PC-9 (cell line): ENCODE measurements around the gene NECAB2. TPM values are rescaled to one million over a fixed set of nuclear protein-coding genes. Genes with fewer than 3 reads are reported as not detected.

Experiments used
- BruUV-seq: library from RNA; stranded (reverse); fragments of 400-500 nt; replicated peaks from 2 replicates; lab custom pipeline; 2021; lab: Mats Ljungman, UMichigan
- CTCF ChIA-PET: fragments of 300-600 bp; sonication (Branson Sonifier 250); formaldehyde crosslinking; loops from one replicate; lab custom pipeline; 2022; ENCODE audit warnings: antibody characterized with exemption; lab: Charles Lee
- POLR2A ChIA-PET: fragments of 300-600 bp; sonication (Branson Sonifier 250); formaldehyde crosslinking; loops from one replicate; lab custom pipeline; 2022; ENCODE audit warnings: antibody characterized with exemption; ENCODE audit not compliant: unreplicated experiment; lab: Charles Lee
- DNase-seq, 2 experiments: peaks; one replicate each; pipeline versions ENCODE4 v3.0.0 to v3.0.0-alpha.2; 2015 to 2022; ENCODE audit warnings: mixed read lengths in 1 of 2
- H2AFZ ChIP-seq: fragments of 200-600 bp; sonication (generic); 2 replicates; pipeline ENCODE4 v1.8.1; 2017; ENCODE audit warnings: antibody characterized with exemption
- H3F3A ChIP-seq: fragments of 200-600 bp; sonication (generic); 2 replicates; pipeline ENCODE4 v1.8.1; 2017; ENCODE audit warnings: antibody characterized with exemption, mild to moderate bottlenecking, low read depth; ENCODE audit not compliant: insufficient read depth
- H3K27ac ChIP-seq: fragments of 200-600 bp; sonication (generic); 2 replicates; pipeline ENCODE4 v1.6.1; 2016; ENCODE audit warnings: mixed run types
- H3K27me3 ChIP-seq: fragments of 200-600 bp; sonication (generic); 2 replicates; pipeline ENCODE4 v1.6.1; 2016; ENCODE audit warnings: low read depth, mixed run types; ENCODE audit not compliant: insufficient read depth
- H3K36me3 ChIP-seq: fragments of 200-600 bp; sonication (generic); 2 replicates; pipeline ENCODE4 v1.6.1; 2016; ENCODE audit warnings: low read depth, mixed run types
- H3K4me1 ChIP-seq: fragments of 200-600 bp; sonication (generic); replicated peaks from 2 replicates; pipeline ENCODE4 v1.6.1; 2016; ENCODE audit warnings: mixed run types; ENCODE audit not compliant: insufficient read depth
- H3K4me2 ChIP-seq: fragments of 200-600 bp; sonication (generic); 2 replicates; pipeline ENCODE4 v1.6.1; 2017; ENCODE audit warnings: mixed run types
- H3K4me3 ChIP-seq: fragments of 200-600 bp; sonication (generic); 2 replicates; pipeline ENCODE4 v1.6.1; 2016; ENCODE audit warnings: mixed run types
- H3K79me2 ChIP-seq: fragments of 200-600 bp; sonication (generic); 2 replicates; pipeline ENCODE4 v1.6.1; 2017; ENCODE audit warnings: low read depth, mixed run types
- H3K9me2 ChIP-seq: fragments of 200-600 bp; sonication (generic); 2 replicates; pipeline ENCODE4 v1.8.1; 2017; ENCODE audit warnings: mild to moderate bottlenecking; ENCODE audit not compliant: insufficient read depth
- H3K9me3 ChIP-seq: fragments of 200-600 bp; sonication (generic); 2 replicates; pipeline ENCODE4 v1.8.1; 2016; ENCODE audit warnings: low read depth; ENCODE audit not compliant: insufficient read depth
- H4K20me1 ChIP-seq: fragments of 200-600 bp; sonication (generic); 2 replicates; pipeline ENCODE4 v1.8.1; 2017; ENCODE audit not compliant: insufficient read depth
- EZH2 ChIP-seq: fragments of 200-600 bp; sonication (generic); IDR thresholded peaks from 2 replicates; pipeline ENCODE4 v1.8.0; 2017; ENCODE audit warnings: antibody characterized with exemption, low read depth
- intact Hi-C: fragments of 100-400 bp; cut with micrococcal nuclease; formaldehyde crosslinking; loops from one replicate; pipeline ENCODE4 v1.10.0; 2022; ENCODE audit not compliant: unreplicated experiment
- total RNA-seq: library from RNA; stranded (reverse); gene quantifications from 2 replicates; pipeline ENCODE4 v1.2.3, GENCODE V29; 2021
- TF ChIP-seq, protein P1 (sequence below): fragments of 200-600 bp; sonication (generic); conservative IDR thresholded peaks from 2 replicates; pipeline ENCODE4 v1.6.1; 2017; ENCODE audit warnings: mixed run types, antibody characterized with exemption, mild to moderate bottlenecking, moderate library complexity

The NECAB2 gene
- total RNA-seq, 1 experiment from 2014 or later, result 0.74 TPM

DNA sequence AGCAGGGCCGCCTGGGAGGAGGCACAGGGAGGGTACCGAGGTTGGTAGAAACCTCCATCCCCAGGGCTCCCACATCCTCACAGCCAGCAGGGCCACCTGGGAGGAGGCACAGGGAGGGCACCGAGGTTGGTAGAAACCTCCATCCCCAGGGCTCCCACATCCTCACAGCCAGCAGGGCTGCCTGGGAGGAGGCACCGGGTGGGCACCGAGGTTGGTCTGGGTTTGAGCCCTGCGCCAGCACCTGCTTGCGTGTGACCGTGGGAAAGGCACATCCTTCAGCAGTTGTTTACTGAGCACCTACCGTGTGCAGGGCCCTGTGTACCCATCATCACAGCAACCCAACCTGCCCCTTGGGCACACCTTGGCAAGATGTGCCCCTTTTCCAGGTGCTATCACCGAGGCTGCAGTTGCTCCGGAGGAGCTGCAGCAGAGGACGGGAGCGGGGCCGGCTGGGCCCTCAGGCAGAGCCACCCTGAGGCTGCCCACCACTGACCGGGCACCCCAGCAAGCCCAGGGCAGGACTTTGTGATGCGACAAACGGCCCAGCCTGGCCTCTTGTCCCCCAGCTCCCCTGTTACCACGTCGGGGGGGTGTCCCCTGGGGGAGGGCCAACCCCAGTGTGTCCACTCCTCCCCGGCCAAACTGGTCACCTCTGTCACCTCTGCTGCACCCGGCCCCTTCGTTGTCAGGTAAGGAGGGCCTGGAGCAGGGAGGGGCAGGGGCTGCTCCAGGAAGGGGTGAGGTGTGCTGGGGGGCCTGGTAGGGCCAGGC lies 37.1 kb upstream of the NECAB2 start:
- Histone ChIP-seq H3K79me2 (no peaks in the 10 kb centered on the region), H3K4me2 (no peak overlapping the region), H3K36me3 (no peaks in the 10 kb centered on the region), H3K9me2 (no peaks in the 10 kb centered on the region), H3K27me3 (no peaks in the 10 kb centered on the region), H3K27ac (no peak overlapping the region), H3K9me3 (no peaks in the 10 kb centered on the region), H3K4me3 (no peak overlapping the region), H3F3A (peaks cover 22% of the 10 kb centered on the region), H3K4me1 (peaks cover 25% of the 10 kb centered on the region), H4K20me1 (no peaks in the 10 kb centered on the region), H2AFZ (no peak overlapping the region)
- DNase-seq, result no peak
- BruUV-seq, result no TSS peak
- intact Hi-C loops, result no loop called here
- TF ChIP-seq, protein P1, sequence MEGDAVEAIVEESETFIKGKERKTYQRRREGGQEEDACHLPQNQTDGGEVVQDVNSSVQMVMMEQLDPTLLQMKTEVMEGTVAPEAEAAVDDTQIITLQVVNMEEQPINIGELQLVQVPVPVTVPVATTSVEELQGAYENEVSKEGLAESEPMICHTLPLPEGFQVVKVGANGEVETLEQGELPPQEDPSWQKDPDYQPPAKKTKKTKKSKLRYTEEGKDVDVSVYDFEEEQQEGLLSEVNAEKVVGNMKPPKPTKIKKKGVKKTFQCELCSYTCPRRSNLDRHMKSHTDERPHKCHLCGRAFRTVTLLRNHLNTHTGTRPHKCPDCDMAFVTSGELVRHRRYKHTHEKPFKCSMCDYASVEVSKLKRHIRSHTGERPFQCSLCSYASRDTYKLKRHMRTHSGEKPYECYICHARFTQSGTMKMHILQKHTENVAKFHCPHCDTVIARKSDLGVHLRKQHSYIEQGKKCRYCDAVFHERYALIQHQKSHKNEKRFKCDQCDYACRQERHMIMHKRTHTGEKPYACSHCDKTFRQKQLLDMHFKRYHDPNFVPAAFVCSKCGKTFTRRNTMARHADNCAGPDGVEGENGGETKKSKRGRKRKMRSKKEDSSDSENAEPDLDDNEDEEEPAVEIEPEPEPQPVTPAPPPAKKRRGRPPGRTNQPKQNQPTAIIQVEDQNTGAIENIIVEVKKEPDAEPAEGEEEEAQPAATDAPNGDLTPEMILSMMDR, result no peak
- TF ChIP-seq EZH2, result no peak
- ChIA-PET CTCF (interaction anchor here (0.6 kb wide), 1 partner anchor 13 kb away, joined by 3 read pairs; no protein-coding TSS in a partner anchor), POLR2A (no interaction called here)

GRCh38 chr16:83931556-83931955 lies 36.5 kb upstream of the NECAB2 start:
- no TSS peak for BruUV-seq
- Histone ChIP-seq H3K9me2 (no peaks in the 10 kb centered on the region), H3K9me3 (no peaks in the 10 kb centered on the region), H3K79me2 (no peaks in the 10 kb centered on the region), H3K27me3 (no peaks in the 10 kb centered on the region), H3F3A (peaks cover 22% of the 10 kb centered on the region), H3K4me2 (no peak overlapping the region), H4K20me1 (no peaks in the 10 kb centered on the region), H3K27ac (no peak overlapping the region), H3K36me3 (no peaks in the 10 kb centered on the region), H2AFZ (no peak overlapping the region), H3K4me1 (peaks cover 22% of the 10 kb centered on the region), H3K4me3 (no peak overlapping the region)
- no peak for TF ChIP-seq EZH2
- TF ChIP-seq, protein P1, result no peak
- POLR2A ChIA-PET, result no interaction called here
- CTCF ChIA-PET, result interaction anchor here (0.6 kb wide), 1 partner anchor 12 kb away, joined by 3 read pairs; no protein-coding TSS in a partner anchor
- no peak for DNase-seq
- intact Hi-C loops, result no loop called here

GRCh38 chr16:83932304-83932703 lies 35.7 kb upstream of the NECAB2 start:
- POLR2A ChIA-PET, result no interaction called here
- Histone ChIP-seq H3K9me2 (no peaks in the 10 kb centered on the region), H3K4me2 (no peak overlapping the region), H3K9me3 (no peaks in the 10 kb centered on the region), H3K27ac (no peak overlapping the region), H3K4me1 (peaks cover 21% of the 10 kb centered on the region), H3F3A (peaks cover 17% of the 10 kb centered on the region), H3K79me2 (no peaks in the 10 kb centered on the region), H4K20me1 (no peaks in the 10 kb centered on the region), H2AFZ (no peak overlapping the region), H3K27me3 (no peaks in the 10 kb centered on the region), H3K4me3 (no peak overlapping the region), H3K36me3 (no peaks in the 10 kb centered on the region)
- intact Hi-C loops, result no loop called here
- CTCF ChIA-PET, result no interaction called here
- BruUV-seq, result no TSS peak
- DNase-seq, result no peak
- TF ChIP-seq, protein P1, result no peak
- no peak for TF ChIP-seq EZH2
